Loucy (cell line): Measurements from ENCODE around the gene ADAM11.

Experiments
- CTCF ChIP-seq: fragments of 200-600 bp; sonication (generic); conservative IDR thresholded peaks from 2 replicates; pipeline ENCODE4 v1.5.1; 2014; ENCODE audit warnings: mild to moderate bottlenecking, antibody characterized with exemption, low read length
- EZH2phosphoT487 ChIP-seq: fragments of 200-600 bp; IDR thresholded peaks from 2 replicates; pipeline ENCODE4 v1.6.1; 2018; ENCODE audit warnings: antibody characterized with exemption, mild to moderate bottlenecking, moderate library complexity, borderline replicate concordance

- TF ChIP-seq CTCF = no peak
- no peak for TF ChIP-seq EZH2phosphoT487
Observed at GRCh38 chr17:44782326-44782850, 23.6 kb downstream of the ADAM11 start.
